Esophagus squamous epithelium (tissue), 4 donors: ENCODE results near the gene EVA1C.

Experiments used
- POLR2A ChIP-seq, 4 donors: fragments of 450-650 bp; IDR thresholded peaks; one replicate each; pipeline ENCODE4 v1.6.1; 2017; ENCODE audit warnings: antibody characterized with exemption in 4 of 4, mild to moderate bottlenecking in 4 of 4, moderate library complexity in 3 of 4
- TF ChIP-seq, protein P1 (sequence below), 6 experiments: fragments of 450-650 bp in 4 of 6; fragments of 200-600 bp in 2 of 6; sonication (generic) in 2 of 6; IDR thresholded peaks; one replicate each; pipeline ENCODE4 v1.5.1; 2016 to 2019; ENCODE audit warnings: antibody characterized with exemption in 6 of 6, mild to moderate bottlenecking in 4 of 6, moderate library complexity in 4 of 6

- TF ChIP-seq, protein P1, sequence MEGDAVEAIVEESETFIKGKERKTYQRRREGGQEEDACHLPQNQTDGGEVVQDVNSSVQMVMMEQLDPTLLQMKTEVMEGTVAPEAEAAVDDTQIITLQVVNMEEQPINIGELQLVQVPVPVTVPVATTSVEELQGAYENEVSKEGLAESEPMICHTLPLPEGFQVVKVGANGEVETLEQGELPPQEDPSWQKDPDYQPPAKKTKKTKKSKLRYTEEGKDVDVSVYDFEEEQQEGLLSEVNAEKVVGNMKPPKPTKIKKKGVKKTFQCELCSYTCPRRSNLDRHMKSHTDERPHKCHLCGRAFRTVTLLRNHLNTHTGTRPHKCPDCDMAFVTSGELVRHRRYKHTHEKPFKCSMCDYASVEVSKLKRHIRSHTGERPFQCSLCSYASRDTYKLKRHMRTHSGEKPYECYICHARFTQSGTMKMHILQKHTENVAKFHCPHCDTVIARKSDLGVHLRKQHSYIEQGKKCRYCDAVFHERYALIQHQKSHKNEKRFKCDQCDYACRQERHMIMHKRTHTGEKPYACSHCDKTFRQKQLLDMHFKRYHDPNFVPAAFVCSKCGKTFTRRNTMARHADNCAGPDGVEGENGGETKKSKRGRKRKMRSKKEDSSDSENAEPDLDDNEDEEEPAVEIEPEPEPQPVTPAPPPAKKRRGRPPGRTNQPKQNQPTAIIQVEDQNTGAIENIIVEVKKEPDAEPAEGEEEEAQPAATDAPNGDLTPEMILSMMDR (IDR thresholded peaks at IDR 0.05): no peak
- TF ChIP-seq POLR2A (IDR thresholded peaks at IDR 0.05): no peak
Observed at GRCh38 chr21:32514275-32515055, 102.0 kb downstream of the EVA1C start.
